ENCODE results near the gene PAQR5.

GRCh38 chr15:69389426-69389825 lies 90.7 kb downstream of the PAQR5 start:
- TF ChIP-seq, protein P1, sequence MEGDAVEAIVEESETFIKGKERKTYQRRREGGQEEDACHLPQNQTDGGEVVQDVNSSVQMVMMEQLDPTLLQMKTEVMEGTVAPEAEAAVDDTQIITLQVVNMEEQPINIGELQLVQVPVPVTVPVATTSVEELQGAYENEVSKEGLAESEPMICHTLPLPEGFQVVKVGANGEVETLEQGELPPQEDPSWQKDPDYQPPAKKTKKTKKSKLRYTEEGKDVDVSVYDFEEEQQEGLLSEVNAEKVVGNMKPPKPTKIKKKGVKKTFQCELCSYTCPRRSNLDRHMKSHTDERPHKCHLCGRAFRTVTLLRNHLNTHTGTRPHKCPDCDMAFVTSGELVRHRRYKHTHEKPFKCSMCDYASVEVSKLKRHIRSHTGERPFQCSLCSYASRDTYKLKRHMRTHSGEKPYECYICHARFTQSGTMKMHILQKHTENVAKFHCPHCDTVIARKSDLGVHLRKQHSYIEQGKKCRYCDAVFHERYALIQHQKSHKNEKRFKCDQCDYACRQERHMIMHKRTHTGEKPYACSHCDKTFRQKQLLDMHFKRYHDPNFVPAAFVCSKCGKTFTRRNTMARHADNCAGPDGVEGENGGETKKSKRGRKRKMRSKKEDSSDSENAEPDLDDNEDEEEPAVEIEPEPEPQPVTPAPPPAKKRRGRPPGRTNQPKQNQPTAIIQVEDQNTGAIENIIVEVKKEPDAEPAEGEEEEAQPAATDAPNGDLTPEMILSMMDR (IDR thresholded peaks at IDR 0.05), result no peak
- TF ChIP-seq, protein P2, sequence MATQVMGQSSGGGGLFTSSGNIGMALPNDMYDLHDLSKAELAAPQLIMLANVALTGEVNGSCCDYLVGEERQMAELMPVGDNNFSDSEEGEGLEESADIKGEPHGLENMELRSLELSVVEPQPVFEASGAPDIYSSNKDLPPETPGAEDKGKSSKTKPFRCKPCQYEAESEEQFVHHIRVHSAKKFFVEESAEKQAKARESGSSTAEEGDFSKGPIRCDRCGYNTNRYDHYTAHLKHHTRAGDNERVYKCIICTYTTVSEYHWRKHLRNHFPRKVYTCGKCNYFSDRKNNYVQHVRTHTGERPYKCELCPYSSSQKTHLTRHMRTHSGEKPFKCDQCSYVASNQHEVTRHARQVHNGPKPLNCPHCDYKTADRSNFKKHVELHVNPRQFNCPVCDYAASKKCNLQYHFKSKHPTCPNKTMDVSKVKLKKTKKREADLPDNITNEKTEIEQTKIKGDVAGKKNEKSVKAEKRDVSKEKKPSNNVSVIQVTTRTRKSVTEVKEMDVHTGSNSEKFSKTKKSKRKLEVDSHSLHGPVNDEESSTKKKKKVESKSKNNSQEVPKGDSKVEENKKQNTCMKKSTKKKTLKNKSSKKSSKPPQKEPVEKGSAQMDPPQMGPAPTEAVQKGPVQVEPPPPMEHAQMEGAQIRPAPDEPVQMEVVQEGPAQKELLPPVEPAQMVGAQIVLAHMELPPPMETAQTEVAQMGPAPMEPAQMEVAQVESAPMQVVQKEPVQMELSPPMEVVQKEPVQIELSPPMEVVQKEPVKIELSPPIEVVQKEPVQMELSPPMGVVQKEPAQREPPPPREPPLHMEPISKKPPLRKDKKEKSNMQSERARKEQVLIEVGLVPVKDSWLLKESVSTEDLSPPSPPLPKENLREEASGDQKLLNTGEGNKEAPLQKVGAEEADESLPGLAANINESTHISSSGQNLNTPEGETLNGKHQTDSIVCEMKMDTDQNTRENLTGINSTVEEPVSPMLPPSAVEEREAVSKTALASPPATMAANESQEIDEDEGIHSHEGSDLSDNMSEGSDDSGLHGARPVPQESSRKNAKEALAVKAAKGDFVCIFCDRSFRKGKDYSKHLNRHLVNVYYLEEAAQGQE (IDR thresholded peaks at IDR 0.05; ENCODE audit: insufficient read depth in 1 of 2, low read depth in 2 of 2, low read length in 1 of 2), result no peak
